NT2/D1 (cell line): ENCODE results near the gene NFE2L1.

Source experiments
- SUZ12 ChIP-seq: IDR thresholded peaks from 2 replicates; pipeline ENCODE4 v1.6.1; 2011; ENCODE audit not compliant: insufficient read length, insufficient read depth; ENCODE audit errors: extremely low read depth
- YY1 ChIP-seq: IDR thresholded peaks from 2 replicates; pipeline ENCODE4 v1.6.1; 2011; ENCODE audit not compliant: insufficient read length, insufficient read depth

DNA sequence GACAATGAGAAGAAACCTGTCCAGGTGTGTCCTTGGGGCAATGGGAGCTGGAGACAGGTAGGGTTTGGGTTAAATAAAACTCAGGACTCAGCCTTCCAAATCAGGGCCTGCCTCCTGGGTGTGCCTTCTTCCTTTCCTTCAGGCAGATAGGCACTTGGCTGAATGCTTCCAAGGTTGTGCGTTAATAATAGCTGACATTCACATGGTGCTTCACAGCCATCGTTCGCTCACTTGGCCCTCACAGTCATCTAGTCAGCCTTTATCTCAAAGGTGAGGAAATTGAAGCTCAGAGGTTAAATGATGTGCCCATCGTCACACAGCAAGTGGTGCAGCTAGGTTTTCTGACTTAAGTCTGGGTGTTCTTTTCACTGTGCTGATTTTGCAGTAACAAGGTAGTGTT is 9.5 kb downstream of the NFE2L1 start:
- TF ChIP-seq YY1 (no peak), SUZ12 (no peak)
